Activated CD4-positive, alpha-beta T cell treated with anti-CD3 and anti-CD28 coated beads, Interleukin-2, amount 10 ng/mL, durations not matched to agents 24 days and 14 days (primary cell): Measurements from ENCODE around the gene SFTPA1. TPM values are rescaled to one million over a fixed set of nuclear protein-coding genes. Genes with fewer than 3 reads are reported as not detected.
"Not testable (repeated sequence)": the region's sequence is repeated elsewhere in the genome, so short reads cannot be mapped to it uniquely, and the experiment has no call there.

ENCODE experiments used
- DNase-seq: peaks from one replicate; pipeline ENCODE4 v3.0.0; 2022
- H3K27ac Mint-ChIP-seq: one replicate; pipeline ENCODE4 v1.8.0; 2022; ENCODE audit warnings: mild to moderate bottlenecking, mixed read lengths
- H3K27me3 Mint-ChIP-seq: one replicate; pipeline ENCODE4 v1.8.0; 2022; ENCODE audit warnings: mixed read lengths
- H3K36me3 Mint-ChIP-seq: one replicate; pipeline ENCODE4 v1.8.0; 2022; ENCODE audit warnings: low read depth, mild to moderate bottlenecking, mixed read lengths
- H3K4me1 Mint-ChIP-seq: one replicate; pipeline ENCODE4 v1.8.0; 2021; ENCODE audit warnings: mixed read lengths
- H3K4me3 Mint-ChIP-seq: one replicate; pipeline ENCODE4 v1.8.0; 2022; ENCODE audit warnings: mild to moderate bottlenecking, moderate library complexity, mixed read lengths
- H3K9me3 Mint-ChIP-seq: one replicate; pipeline ENCODE4 v1.8.0; 2021; ENCODE audit warnings: mixed read lengths
- intact Hi-C: fragments of 100-400 bp; cut with micrococcal nuclease; formaldehyde crosslinking; loops from one replicate; pipeline ENCODE4 v1.15.1; 2023
- total RNA-seq: library from RNA; stranded (reverse); gene quantifications from 2 replicates; pipeline ENCODE4 v1.2.3, GENCODE V29; 2022

Gene SFTPA1
- total RNA-seq, 1 donor from 2014 or later: not detected

DNA sequence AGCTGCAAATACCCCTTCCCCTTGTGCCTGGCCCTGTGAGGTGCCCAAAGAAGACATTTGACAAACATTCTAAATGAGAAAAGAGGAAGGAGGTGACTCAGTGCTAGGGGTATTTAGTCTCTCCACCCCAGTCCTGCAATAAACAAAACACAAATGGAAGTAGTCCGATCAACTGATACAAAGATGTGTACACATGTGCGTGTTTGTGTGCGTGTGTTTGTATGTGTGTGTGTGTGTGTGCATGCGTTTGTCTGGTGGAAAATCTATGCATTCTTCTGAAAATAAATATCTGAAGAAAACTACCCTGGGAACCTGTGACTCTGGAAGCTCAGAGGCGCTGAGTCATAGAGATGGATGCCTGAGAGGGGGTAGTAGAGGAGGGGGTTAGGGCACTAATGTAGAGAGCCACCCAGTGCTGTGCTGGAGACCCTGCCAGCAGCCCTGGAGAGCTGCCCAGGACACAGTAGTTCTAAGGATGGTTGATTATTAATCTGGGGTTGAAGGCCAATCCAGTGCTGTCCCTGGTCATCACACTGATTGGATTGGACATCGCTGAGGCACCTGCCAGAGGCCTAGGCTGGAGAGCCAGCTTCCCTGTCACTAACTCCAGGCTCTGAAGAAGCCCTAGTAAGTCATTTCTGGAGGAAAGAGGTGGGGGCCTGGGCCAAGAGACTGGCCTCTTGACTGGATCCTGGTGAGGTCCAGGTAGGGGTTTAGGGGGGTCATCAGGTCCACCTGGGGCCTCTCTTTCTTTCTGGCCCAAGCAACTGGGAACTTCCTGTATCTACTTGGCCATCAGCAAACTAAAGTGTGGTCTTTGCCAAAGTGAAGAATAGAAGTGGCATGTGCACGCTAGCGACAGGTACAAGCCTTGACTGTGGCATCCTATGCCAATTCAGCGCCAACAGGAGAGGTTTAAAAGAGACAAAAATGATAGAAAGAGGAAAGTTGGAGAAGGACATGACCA lies 18.5 kb downstream of the SFTPA1 start:
- no peaks in the 10 kb centered on the region for H3K4me1 Mint-ChIP-seq
- no peaks in the 10 kb centered on the region for H3K9me3 Mint-ChIP-seq
- H3K4me3 Mint-ChIP-seq: no peak overlapping the region
- peaks cover 25% of the 10 kb centered on the region for H3K27me3 Mint-ChIP-seq
- intact Hi-C loops: no loop called here
- no peaks in the 10 kb centered on the region for H3K36me3 Mint-ChIP-seq
- no peak for DNase-seq
- H3K27ac Mint-ChIP-seq: no peak overlapping the region

DNA sequence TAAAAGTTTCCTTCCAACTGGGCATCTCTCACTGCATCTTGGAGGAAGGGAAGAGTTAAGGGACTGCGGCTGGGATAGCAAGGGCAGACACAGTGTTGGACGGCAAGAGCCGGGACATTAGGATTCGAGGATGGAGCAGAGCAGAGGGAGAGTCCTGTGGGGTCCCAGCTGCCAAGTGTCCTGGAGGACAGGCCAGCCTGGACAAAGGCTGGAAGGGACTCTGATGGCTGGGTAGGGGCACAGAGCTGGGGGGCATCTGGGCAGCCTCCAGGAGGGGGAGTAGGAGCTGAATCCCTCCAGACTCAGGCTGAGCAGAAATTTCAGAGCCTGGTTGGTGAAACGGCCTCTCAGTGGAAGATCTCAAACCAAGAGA lies 19.2 kb downstream of the SFTPA1 start:
- intact Hi-C loops: no loop called here
- no peak overlapping the region for H3K4me3 Mint-ChIP-seq
- H3K9me3 Mint-ChIP-seq: no peaks in the 10 kb centered on the region
- no peak for DNase-seq
- no peak overlapping the region for H3K27ac Mint-ChIP-seq
- H3K4me1 Mint-ChIP-seq: no peaks in the 10 kb centered on the region
- H3K36me3 Mint-ChIP-seq: no peaks in the 10 kb centered on the region
- H3K27me3 Mint-ChIP-seq: peaks cover 22% of the 10 kb centered on the region

DNA sequence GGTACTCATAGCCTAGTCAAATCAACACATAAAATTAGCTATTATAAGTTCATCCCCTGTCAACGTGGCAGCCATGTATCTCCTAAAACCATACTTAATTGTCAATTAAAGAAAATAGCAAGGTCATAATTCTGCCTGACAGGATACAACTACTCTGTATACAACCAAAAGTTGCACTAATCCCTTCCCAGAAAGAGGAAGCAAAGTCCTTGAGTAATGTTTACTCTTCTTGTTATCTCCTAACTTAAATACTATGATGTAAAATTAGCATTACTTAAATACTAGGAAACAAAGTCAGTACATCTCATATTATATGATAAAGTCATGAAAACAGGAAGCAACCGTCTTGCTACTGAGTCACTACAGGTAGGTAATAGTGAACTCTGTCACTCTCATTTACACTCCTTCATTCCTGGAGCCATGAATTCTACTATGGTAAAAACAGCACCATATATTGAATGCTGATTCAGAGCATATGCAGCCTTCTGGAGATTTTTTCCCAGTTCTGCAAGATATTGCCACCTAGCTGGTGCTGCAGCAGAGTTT lies 26.0 kb downstream of the SFTPA1 start:
- H3K4me1 Mint-ChIP-seq, H3K27me3 Mint-ChIP-seq, intact Hi-C loops, DNase-seq, H3K9me3 Mint-ChIP-seq, H3K27ac Mint-ChIP-seq, H3K4me3 Mint-ChIP-seq, H3K36me3 Mint-ChIP-seq: not testable (repeated sequence)

DNA sequence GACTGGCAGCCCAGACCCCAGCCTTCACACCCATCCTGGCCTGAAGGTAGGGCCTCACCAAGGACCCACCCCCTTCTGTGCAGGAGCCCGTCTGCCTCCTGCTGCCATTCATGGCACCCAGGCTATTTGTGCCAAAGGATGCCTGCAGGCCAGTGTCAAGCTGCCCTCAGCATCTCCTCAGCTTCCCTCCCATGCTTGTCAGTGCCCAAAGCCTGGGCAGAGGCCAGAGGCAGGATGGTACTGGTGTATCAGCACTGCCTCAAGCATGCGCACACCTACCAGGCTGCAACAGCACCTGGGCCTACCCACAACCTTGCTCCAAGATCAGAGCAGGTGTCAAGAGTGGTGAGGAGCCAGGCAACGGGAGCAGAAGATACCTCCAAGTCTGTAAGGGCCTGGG lies 27.6 kb downstream of the SFTPA1 start:
- no peaks in the 10 kb centered on the region for H3K4me1 Mint-ChIP-seq
- H3K36me3 Mint-ChIP-seq: no peaks in the 10 kb centered on the region
- no peaks in the 10 kb centered on the region for H3K9me3 Mint-ChIP-seq
- intact Hi-C loops: no loop called here
- H3K27me3 Mint-ChIP-seq: peaks cover 6% of the 10 kb centered on the region
- no peak overlapping the region for H3K27ac Mint-ChIP-seq
- DNase-seq: no peak
- H3K4me3 Mint-ChIP-seq: no peak overlapping the region

DNA sequence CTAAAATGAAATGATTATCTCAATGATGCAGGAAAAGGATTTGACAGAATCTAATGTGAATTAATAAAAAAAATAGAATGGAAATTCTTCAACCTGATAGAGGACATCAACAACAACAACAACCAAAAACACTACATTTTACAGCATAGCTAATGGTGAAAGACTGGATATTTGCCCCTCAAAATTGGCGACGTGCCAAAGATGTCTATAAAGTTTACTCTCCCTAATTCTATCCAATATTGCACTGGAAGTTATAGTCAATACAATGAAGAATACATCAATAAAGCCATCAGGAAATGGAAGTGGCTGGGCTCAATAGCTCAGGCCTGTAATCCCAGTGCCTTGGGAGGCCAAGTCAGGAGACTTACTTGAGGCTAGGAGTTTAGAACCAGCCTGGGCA lies 42.0 kb downstream of the SFTPA1 start:
- H3K4me3 Mint-ChIP-seq, H3K9me3 Mint-ChIP-seq, intact Hi-C loops, DNase-seq, H3K27ac Mint-ChIP-seq, H3K36me3 Mint-ChIP-seq, H3K4me1 Mint-ChIP-seq: not testable (repeated sequence)
- peaks cover 19% of the 10 kb centered on the region for H3K27me3 Mint-ChIP-seq

DNA sequence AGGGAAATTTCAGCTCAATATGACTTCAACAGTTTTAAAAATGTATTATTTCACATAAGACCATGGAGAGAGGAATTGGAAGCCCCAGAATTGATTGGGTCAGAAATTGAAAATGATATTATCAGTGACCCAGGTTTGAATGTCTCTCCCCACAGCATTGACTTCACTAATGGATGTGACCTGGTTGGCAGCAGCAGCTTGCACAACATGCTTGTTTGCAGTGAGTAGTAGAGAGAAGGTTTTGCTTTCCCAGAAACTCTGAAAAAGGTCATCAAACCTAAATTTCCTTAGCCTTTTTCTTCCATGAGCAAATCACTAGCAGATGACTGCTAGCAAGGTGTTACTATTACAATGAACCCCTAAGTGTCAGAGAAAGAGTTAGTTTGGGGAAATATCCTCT lies 52.5 kb downstream of the SFTPA1 start:
- H3K36me3 Mint-ChIP-seq, intact Hi-C loops, H3K4me3 Mint-ChIP-seq, H3K9me3 Mint-ChIP-seq, H3K4me1 Mint-ChIP-seq, H3K27ac Mint-ChIP-seq, DNase-seq: not testable (repeated sequence)
- peaks cover 12% of the 10 kb centered on the region for H3K27me3 Mint-ChIP-seq

DNA sequence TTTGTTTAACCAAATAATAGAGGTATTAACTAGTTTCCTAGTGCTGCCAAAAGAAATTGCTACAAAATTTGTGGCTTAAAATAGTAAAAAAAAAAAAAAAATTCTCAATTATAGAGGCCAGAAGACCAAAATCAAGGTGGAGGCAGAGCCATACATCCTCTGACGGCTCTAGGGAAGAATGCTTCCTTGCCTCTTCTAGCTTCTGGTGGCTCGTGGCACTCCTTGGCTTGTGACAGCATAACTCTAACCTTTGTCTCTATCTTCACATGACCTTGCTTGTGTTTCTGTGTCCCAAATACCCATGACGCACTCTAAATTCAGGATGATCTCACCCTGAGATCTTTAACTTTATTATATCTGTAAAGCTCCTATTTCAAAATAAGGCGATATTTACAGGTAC lies 53.9 kb downstream of the SFTPA1 start:
- H3K4me1 Mint-ChIP-seq, H3K9me3 Mint-ChIP-seq: not testable (repeated sequence)

More for the DNA sequence above, 53.9 kb downstream of the SFTPA1 start:
- intact Hi-C loops, DNase-seq, H3K36me3 Mint-ChIP-seq, H3K27ac Mint-ChIP-seq, H3K4me3 Mint-ChIP-seq: not testable (repeated sequence)
- peaks cover 14% of the 10 kb centered on the region for H3K27me3 Mint-ChIP-seq

Other genes with a start within 250 kb of the SFTPA1 start
- 0.66 and 1.4 TPM in 2 replicates for gene ZCCHC24, start 165.3 kb upstream of the SFTPA1 start, total RNA-seq
- 0.40 and 0.45 TPM in 2 replicates for gene EIF5AL1, start 98.4 kb upstream of the SFTPA1 start, total RNA-seq
- not detected in 2 replicates for gene SFTPA2, start 50.5 kb upstream of the SFTPA1 start, total RNA-seq
- 0.91 and 1.1 TPM in 2 replicates for gene NUTM2B, start 92.3 kb downstream of the SFTPA1 start, total RNA-seq
- gene NUTM2E, start 215.8 kb downstream of the SFTPA1 start, total RNA-seq: 0.19 TPM in 1 of 2 replicates, not detected in the other